Heart left ventricle (tissue), 16 donors: Measurements from ENCODE around the gene GPX7. TPM values are rescaled to one million over a fixed set of nuclear protein-coding genes. Genes with fewer than 3 reads are reported as not detected.

Experiments used
- ATAC-seq, 4 donors: fragments of 200-7000 bp; cut with Tn5 transposase; one replicate each; pipeline ENCODE4 v1.9.1; 2020 to 2022; ENCODE audit warnings: moderate library complexity in 4 of 4, mild to moderate bottlenecking in 3 of 4, moderate number of reproducible peaks in 1 of 4
- DNase-seq, 5 donors: peaks; one replicate each; pipeline ENCODE4 v3.0.0-alpha.2; 2020
- H3K27ac ChIP-seq, 12 donors: fragments of 200-600 bp; sonication (generic) in 4 of 12; one replicate each; pipeline versions ENCODE4 v1.5.0 to v1.8.0; 2016 to 2022; ENCODE audit warnings: mild to moderate bottlenecking in 2 of 12
- H3K27me3 ChIP-seq, 9 donors: fragments of 200-600 bp; sonication (generic) in 2 of 9; one replicate each; pipeline versions ENCODE4 v1.5.1 to v1.8.0; 2016 to 2022; ENCODE audit warnings: mild to moderate bottlenecking in 3 of 9
- H3K36me3 ChIP-seq, 9 donors: fragments of 200-600 bp; sonication (generic) in 2 of 9; one replicate each; pipeline versions ENCODE4 v1.5.0 to v1.8.0; 2018 to 2022; ENCODE audit warnings: mild to moderate bottlenecking in 2 of 9
- H3K4me1 ChIP-seq, 12 donors: fragments of 200-600 bp; sonication (generic) in 4 of 12; one replicate each; pipeline versions ENCODE4 v1.5.0 to v1.8.0; 2016 to 2022; ENCODE audit warnings: mild to moderate bottlenecking in 3 of 12
- H3K4me3 ChIP-seq, 12 donors: fragments of 200-600 bp; sonication (generic) in 4 of 12; one replicate each; pipeline versions ENCODE4 v1.5.0 to v1.8.0; 2017 to 2022; ENCODE audit warnings: mild to moderate bottlenecking in 9 of 12, moderate library complexity in 4 of 12
- H3K9me3 ChIP-seq, 12 donors: fragments of 200-600 bp; sonication (generic) in 4 of 12; one replicate each; pipeline versions ENCODE4 v1.5.0 to v1.8.0; 2016 to 2022; ENCODE audit warnings: mild to moderate bottlenecking in 1 of 12
- CTCF ChIP-seq, 12 donors: fragments of 200-600 bp; sonication (generic) in 4 of 12; IDR thresholded peaks; one replicate each; pipeline versions ENCODE4 v1.5.0 to v1.8.0; 2018 to 2022; ENCODE audit warnings: antibody characterized with exemption in 12 of 12, mild to moderate bottlenecking in 5 of 12
- POLR2A ChIP-seq, 2 donors: fragments of 450-650 bp; IDR thresholded peaks; one replicate each; pipeline ENCODE4 v1.6.1; 2017; ENCODE audit warnings: antibody characterized with exemption in 2 of 2, mild to moderate bottlenecking in 2 of 2, moderate library complexity in 2 of 2
- whole genome bisulfite sequencing, 4 donors: extraction: QIAGEN DNeasy Blood & Tissue Kit in 2 of 4; methylation state at CpG; one replicate each; pipeline versions ENCODE4 v1.1.5 to v1.1.7; 2013 to 2018; 5-methylcytosine and 5-hydroxymethylcytosine counted together
- intact Hi-C, 10 donors: fragments of 100-400 bp; cut with DNase I; formaldehyde crosslinking; loops; one replicate each; pipeline versions ENCODE4 v1.11.1 to v1.14.2; 2022
- polyA plus RNA-seq, 2 donors: library from polyadenylated mRNA; stranded (reverse); fragments of 200-250 nt; gene quantifications; one replicate each; pipeline ENCODE4 v1.2.3, GENCODE V29; 2013
- total RNA-seq, 9 donors: library from RNA; depleted of rRNA in 2 of 9; stranded (reverse); fragments of >200 nt in 2 of 9; fragmentation: NEBNext Ultra II Directional in 3 of 9; extraction: Animal tissue kit (Norgen Biotek cat#: 25700) in 3 of 9; gene quantifications; one replicate each; pipeline versions ENCODE4 v1.1.0 to v1.2.4, GENCODE V29; 2016 to 2023
- donor health status: ischemic (EF 13 %, LVEDD 7.1; RV severe dilation, severe dysfunction).
- donor health status: healthy with polysubstance abuse.
- donor health status: DM: no; HTN: yes; CAD: no.
- donor health status: DM: no; HTN: no; CAD: no.
- donor health status: ischemic (EF 25% LVEDD 6.9; RV normal size, moderate dysfunction).
- donor health status: ischemic (EF 25% LVEDD 5.7; RV mildly dilated, moderate dysfunction).
- donor health status: healthy.
- donor health status: DM: yes; HTN: yes; CAD: no.
- donor health status: ischemic (EF 35%, LVEDD 5.7; RV mildly dilated, moderate dysfunction).
- donor health status: nonischemic (EF 11% LVEDD 7.7; RV severe dilation, severe dysfunction).
- donor health status: DM: yes; HTN: yes; CAD: no.
- donor health status: PGD.
- donor health status: ischemic (EF 29% LVEDD 5.4; RV normal size, mild dysfunction).
- donor health status: nonischemic (EF 23%, LVEDD 6.1; RV moderate dilation, normal function).

Gene GPX7
- total and polyA plus RNA-seq, 11 donors, result 5.8 to 20.5 (median 8.4) TPM

DNA sequence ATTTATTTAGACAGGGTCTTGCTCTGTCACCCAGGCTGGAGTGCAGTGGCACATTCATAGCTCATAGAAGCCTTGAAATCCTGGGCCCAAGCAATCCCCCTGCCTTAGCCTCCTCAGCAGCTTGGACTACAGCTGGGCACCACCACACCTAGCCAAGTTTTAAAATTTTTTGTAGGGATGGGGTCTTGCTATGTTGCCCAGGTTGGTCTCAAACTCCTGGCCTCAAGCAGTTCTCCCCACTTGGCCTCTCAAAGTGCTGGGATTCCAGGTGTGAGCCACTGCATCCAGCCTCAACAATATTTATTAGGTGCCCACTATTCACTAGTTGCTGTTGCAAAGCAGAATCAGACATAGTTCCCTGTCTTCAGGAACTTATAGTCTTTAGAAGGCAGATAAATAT is 14.1 kb upstream of the GPX7 start:
- no peak overlapping the region for H3K4me3 ChIP-seq
- H3K36me3 ChIP-seq, result no peaks in the 10 kb centered on the region
- no peaks in the 10 kb centered on the region for H3K9me3 ChIP-seq
- no peaks in the 10 kb centered on the region for H3K27me3 ChIP-seq
- intact Hi-C loops, result no loop called here
- H3K4me1 ChIP-seq, result peaks cover 0 to 8% (median 0%) of the 10 kb centered on the region in 12 donors
- ATAC-seq (no peak), DNase-seq (no peak)
- no peak for TF ChIP-seq CTCF (IDR thresholded peaks at IDR 0.05)
- TF ChIP-seq POLR2A (IDR thresholded peaks at IDR 0.05), result no peak
- no peak overlapping the region for H3K27ac ChIP-seq

DNA sequence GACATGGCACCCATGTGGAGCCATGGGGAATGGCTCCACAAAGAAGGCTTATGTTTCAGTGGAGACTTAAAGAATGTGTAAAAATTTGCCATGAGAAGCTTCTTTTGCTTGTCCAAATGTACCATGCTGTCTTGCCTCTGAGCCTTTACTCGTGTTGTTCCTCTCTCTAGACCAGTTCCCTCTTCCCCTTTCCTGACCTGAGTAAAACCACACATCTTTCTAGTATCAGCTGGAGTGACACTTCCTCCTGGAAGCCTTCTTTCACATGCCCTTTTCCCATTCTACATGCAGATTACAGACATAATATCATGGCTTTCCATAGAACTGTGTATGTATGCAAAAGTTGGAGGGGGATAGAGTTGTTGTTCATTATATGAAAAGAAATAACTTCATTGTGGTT is 13.6 kb upstream of the GPX7 start:
- Histone ChIP-seq H3K36me3 (no peaks in the 10 kb centered on the region), H3K27ac (no peak overlapping the region), H3K4me3 (no peak overlapping the region), H3K9me3 (no peaks in the 10 kb centered on the region), H3K4me1 (peaks cover 0 to 9% (median 0%) of the 10 kb centered on the region in 12 donors), H3K27me3 (no peaks in the 10 kb centered on the region)
- intact Hi-C loops, result no loop called here
- TF ChIP-seq CTCF (IDR thresholded peaks at IDR 0.05), result no peak
- TF ChIP-seq POLR2A (IDR thresholded peaks at IDR 0.05), result no peak
- WGBS, 4 donors, result 66 to 74% (median 69%) methylated on average over 1 of the region's 1 CpG
- DNase-seq (no peak), ATAC-seq (no peak)

DNA sequence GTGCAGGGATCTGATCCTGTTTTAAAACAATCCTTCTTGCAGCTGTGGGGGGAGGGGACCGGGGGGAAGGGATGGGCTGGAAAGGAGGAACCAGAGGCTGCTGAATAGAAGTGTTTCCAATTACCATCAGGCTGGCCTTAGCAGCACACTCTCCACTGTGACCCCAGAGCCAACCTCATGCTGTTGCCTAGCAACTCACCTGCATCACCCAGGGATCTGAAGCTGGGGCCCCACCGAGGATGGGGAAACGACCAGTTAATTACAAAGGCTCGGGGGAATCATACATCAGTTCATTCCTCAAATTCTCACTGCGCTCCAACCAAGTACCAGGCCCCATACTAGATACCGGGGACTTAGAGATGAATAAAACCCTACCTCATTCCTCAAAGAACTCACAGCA is 11.9 kb upstream of the GPX7 start:
- no peak overlapping the region for H3K27ac ChIP-seq
- intact Hi-C loops, result no loop called here

GRCh38 chr1:52592637-52593323 is 9.4 kb upstream of the GPX7 start:
- ATAC-seq (peak in 1 of 4 donors; percentile 39), DNase-seq (no peak)
- H3K4me3 ChIP-seq, result no peak overlapping the region
- peak overlapping the region in 1 of 12 donors; percentile 1 for H3K27ac ChIP-seq
- peaks cover 0 to 10% (median 0%) of the 10 kb centered on the region in 12 donors for H3K4me1 ChIP-seq
- TF ChIP-seq POLR2A (IDR thresholded peaks at IDR 0.05), result no peak
- TF ChIP-seq CTCF (IDR thresholded peaks at IDR 0.05), result no peak
- intact Hi-C loops, result no loop called here
- H3K36me3 ChIP-seq, result no peaks in the 10 kb centered on the region
- no peaks in the 10 kb centered on the region for H3K9me3 ChIP-seq
- WGBS, 4 donors, result 59 to 65% (median 61%) methylated on average over 5 of the region's 5 CpGs
- no peaks in the 10 kb centered on the region for H3K27me3 ChIP-seq

More for the DNA sequence above, 11.9 kb upstream of the GPX7 start:
- H3K4me1 ChIP-seq, result peaks cover 0 to 9% (median 0%) of the 10 kb centered on the region in 12 donors
- TF ChIP-seq CTCF (IDR thresholded peaks at IDR 0.05) (no peak), POLR2A (IDR thresholded peaks at IDR 0.05) (no peak)
- H3K27me3 ChIP-seq, result no peaks in the 10 kb centered on the region
- no peaks in the 10 kb centered on the region for H3K36me3 ChIP-seq
- ATAC-seq, result no peak
- WGBS, 4 donors, result 58 to 66% (median 61%) methylated on average over 6 of the region's 6 CpGs
- H3K4me3 ChIP-seq, result no peak overlapping the region
- H3K9me3 ChIP-seq, result no peaks in the 10 kb centered on the region
- no peak for DNase-seq
